ENCODE measurements around the gene ZNF302.

Gene ZNF302

GRCh38 chr19:34692549-34692948, 15.1 kb downstream of the ZNF302 start:
- DNase-seq (ENCODE audit: low read depth, low spot score) = no peak
- TF ChIP-seq EZH2 (IDR thresholded peaks at IDR 0.05) (no peak), POLR2AphosphoS5 (IDR thresholded peaks at IDR 0.05; ENCODE audit: borderline replicate concordance, low read depth, low read length) (no peak), FOXP2 (optimal IDR thresholded peaks at IDR 0.05; ENCODE audit: control extremely low read depth, extremely low read length, insufficient read depth) (no peak)
- Histone ChIP-seq H3K36me3 (ENCODE audit: insufficient read depth, low read length) (no peaks in the 10 kb centered on the region), H3K9ac (ENCODE audit: insufficient read length) (no peak overlapping the region), H3K27ac (no peak overlapping the region), H3K9me3 (ENCODE audit: low read depth, low read length) (no peaks in the 10 kb centered on the region), H3K4me3 (no peak overlapping the region)

- H3K36me3 ChIP-seq (ENCODE audit: insufficient read depth, low read length) = no peaks in the 10 kb centered on the region
- DNase-seq (ENCODE audit: low read depth, low spot score) = no peak
- no peak overlapping the region for H3K4me3 ChIP-seq
- H3K9ac ChIP-seq (ENCODE audit: insufficient read length) = no peak overlapping the region
- no peaks in the 10 kb centered on the region for H3K9me3 ChIP-seq (ENCODE audit: low read depth, low read length)
- TF ChIP-seq FOXP2 (optimal IDR thresholded peaks at IDR 0.05; ENCODE audit: control extremely low read depth, extremely low read length, insufficient read depth) (no peak), EZH2 (IDR thresholded peaks at IDR 0.05) (no peak), POLR2AphosphoS5 (IDR thresholded peaks at IDR 0.05; ENCODE audit: borderline replicate concordance, low read depth, low read length) (no peak)
- no peak overlapping the region for H3K27ac ChIP-seq
Measured at GRCh38 chr19:34707661-34708060, 30.2 kb downstream of the ZNF302 start.

- Histone ChIP-seq H3K4me3 (no peak overlapping the region), H3K27ac (no peak overlapping the region), H3K9me3 (ENCODE audit: low read depth, low read length) (peaks cover 3% of the 10 kb centered on the region; the same call in 1 of the 2 replicates), H3K36me3 (ENCODE audit: insufficient read depth, low read length) (no peaks in the 10 kb centered on the region), H3K9ac (ENCODE audit: insufficient read length) (no peak overlapping the region)
- no peak for DNase-seq (ENCODE audit: low read depth, low spot score)
- TF ChIP-seq FOXP2 (optimal IDR thresholded peaks at IDR 0.05; ENCODE audit: control extremely low read depth, extremely low read length, insufficient read depth) = no peak
- TF ChIP-seq POLR2AphosphoS5 (IDR thresholded peaks at IDR 0.05; ENCODE audit: borderline replicate concordance, low read depth, low read length) = no peak
- no peak for TF ChIP-seq EZH2 (IDR thresholded peaks at IDR 0.05)
Measured at GRCh38 chr19:34711890-34712289, 34.4 kb downstream of the ZNF302 start.

GRCh38 chr19:34712395-34713261, 35.1 kb downstream of the ZNF302 start:
- H3K9ac ChIP-seq (ENCODE audit: insufficient read length) = no peak overlapping the region
- H3K9me3 ChIP-seq (ENCODE audit: low read depth, low read length) = peaks cover 3% of the 10 kb centered on the region; the same call in 1 of the 2 replicates
- TF ChIP-seq FOXP2 (optimal IDR thresholded peaks at IDR 0.05; ENCODE audit: control extremely low read depth, extremely low read length, insufficient read depth) (no peak), POLR2AphosphoS5 (IDR thresholded peaks at IDR 0.05; ENCODE audit: borderline replicate concordance, low read depth, low read length) (no peak), EZH2 (IDR thresholded peaks at IDR 0.05) (no peak)
- no peak overlapping the region for H3K4me3 ChIP-seq
- H3K36me3 ChIP-seq (ENCODE audit: insufficient read depth, low read length) = no peaks in the 10 kb centered on the region
- DNase-seq (ENCODE audit: low read depth, low spot score) = peak; percentile 53
- no peak overlapping the region for H3K27ac ChIP-seq

GRCh38 chr19:34713262-34713637, 35.8 kb downstream of the ZNF302 start:
- H3K9ac ChIP-seq (ENCODE audit: insufficient read length) = no peak overlapping the region

GRCh38 chr19:34715357-34715756, 37.9 kb downstream of the ZNF302 start:
- DNase-seq (ENCODE audit: low read depth, low spot score) = no peak
- H3K4me3 ChIP-seq = no peak overlapping the region
- H3K9ac ChIP-seq (ENCODE audit: insufficient read length) = no peak overlapping the region
- H3K9me3 ChIP-seq (ENCODE audit: low read depth, low read length) = peaks cover 3% of the 10 kb centered on the region; the same call in 1 of the 2 replicates
- no peak for TF ChIP-seq POLR2AphosphoS5 (IDR thresholded peaks at IDR 0.05; ENCODE audit: borderline replicate concordance, low read depth, low read length)
- TF ChIP-seq EZH2 (IDR thresholded peaks at IDR 0.05) = no peak
- no peak for TF ChIP-seq FOXP2 (optimal IDR thresholded peaks at IDR 0.05; ENCODE audit: control extremely low read depth, extremely low read length, insufficient read depth)
- H3K27ac ChIP-seq = no peak overlapping the region
- no peaks in the 10 kb centered on the region for H3K36me3 ChIP-seq (ENCODE audit: insufficient read depth, low read length)

More at GRCh38 chr19:34713262-34713637, 35.8 kb downstream of the ZNF302 start:
- DNase-seq (ENCODE audit: low read depth, low spot score) = no peak
- Histone ChIP-seq H3K27ac (no peak overlapping the region), H3K9me3 (ENCODE audit: low read depth, low read length) (peaks cover 3% of the 10 kb centered on the region; the same call in 1 of the 2 replicates), H3K4me3 (no peak overlapping the region), H3K36me3 (ENCODE audit: insufficient read depth, low read length) (no peaks in the 10 kb centered on the region)
- TF ChIP-seq POLR2AphosphoS5 (IDR thresholded peaks at IDR 0.05; ENCODE audit: borderline replicate concordance, low read depth, low read length) = no peak
- TF ChIP-seq EZH2 (IDR thresholded peaks at IDR 0.05) = no peak
- no peak for TF ChIP-seq FOXP2 (optimal IDR thresholded peaks at IDR 0.05; ENCODE audit: control extremely low read depth, extremely low read length, insufficient read depth)

- H3K27ac ChIP-seq = no peak overlapping the region
- no peak overlapping the region for H3K4me3 ChIP-seq
- no peaks in the 10 kb centered on the region for H3K9me3 ChIP-seq (ENCODE audit: low read depth, low read length)
- H3K9ac ChIP-seq (ENCODE audit: insufficient read length) = no peak overlapping the region
- no peaks in the 10 kb centered on the region for H3K36me3 ChIP-seq (ENCODE audit: insufficient read depth, low read length)
- TF ChIP-seq EZH2 (IDR thresholded peaks at IDR 0.05) = no peak
- TF ChIP-seq FOXP2 (optimal IDR thresholded peaks at IDR 0.05; ENCODE audit: control extremely low read depth, extremely low read length, insufficient read depth) = no peak
- TF ChIP-seq POLR2AphosphoS5 (IDR thresholded peaks at IDR 0.05; ENCODE audit: borderline replicate concordance, low read depth, low read length) = no peak
- no peak for DNase-seq (ENCODE audit: low read depth, low spot score)
Measured at GRCh38 chr19:34722353-34722752, 44.9 kb downstream of the ZNF302 start.

GRCh38 chr19:34725400-34725799, 47.9 kb downstream of the ZNF302 start:
- no peaks in the 10 kb centered on the region for H3K9me3 ChIP-seq (ENCODE audit: low read depth, low read length)
- H3K27ac ChIP-seq = no peak overlapping the region
- TF ChIP-seq EZH2 (IDR thresholded peaks at IDR 0.05) = no peak
- no peak for TF ChIP-seq FOXP2 (optimal IDR thresholded peaks at IDR 0.05; ENCODE audit: control extremely low read depth, extremely low read length, insufficient read depth)
- TF ChIP-seq POLR2AphosphoS5 (IDR thresholded peaks at IDR 0.05; ENCODE audit: borderline replicate concordance, low read depth, low read length) = no peak
- H3K4me3 ChIP-seq = no peak overlapping the region
- no peak for DNase-seq (ENCODE audit: low read depth, low spot score)
- no peaks in the 10 kb centered on the region for H3K36me3 ChIP-seq (ENCODE audit: insufficient read depth, low read length)
- no peak overlapping the region for H3K9ac ChIP-seq (ENCODE audit: insufficient read length)

All from SK-N-MC (cell line).